K562 (cell line): ENCODE data around the gene FAM136A. TPM values are rescaled to one million over a fixed set of nuclear protein-coding genes. Genes with fewer than 3 reads are reported as not detected.

Source experiments
- BHLHE40 ChIP-seq: IDR thresholded peaks from 2 replicates; pipeline ENCODE4 v1.6.1; 2011; ENCODE audit warnings: low read length, improper control_type of control experiment
- CBFA2T3 ChIP-seq: fragments of 450-650 bp; IDR thresholded peaks from 2 replicates; pipeline ENCODE4 v1.6.1; 2017
- JUNB ChIP-seq: fragments of 450-650 bp; formaldehyde crosslinking; conservative IDR thresholded peaks from 2 replicates; pipeline ENCODE4 v1.4.0; 2020; ENCODE audit warnings: mild to moderate bottlenecking
- MYBL2 ChIP-seq, 2 experiments: fragments of 450-650 bp in 1 of 2; sonication (generic) in 1 of 2; formaldehyde crosslinking in 1 of 2; IDR thresholded peaks; 2 replicates each; pipeline versions ENCODE4 v1.6.1 to v1.8.1; 2017 to 2022; ENCODE audit warnings: borderline replicate concordance in 1 of 2, inconsistent platforms in 1 of 2, low read depth in 1 of 2, mild to moderate bottlenecking in 1 of 2, missing genetic modification reagents in 1 of 2, moderate library complexity in 1 of 2
- ZBTB17 ChIP-seq: fragments of 450-650 bp; formaldehyde crosslinking; IDR thresholded peaks from 2 replicates; pipeline ENCODE4 v1.4.0; 2020; ENCODE audit warnings: mild to moderate bottlenecking
- ZC3H4 ChIP-seq: sonication (generic); formaldehyde crosslinking; IDR thresholded peaks from 2 replicates; pipeline ENCODE4 v1.9.0; 2021; ENCODE audit warnings: missing genetic modification reagents, borderline replicate concordance
- polyA plus RNA-seq, 8 experiments: library from polyadenylated mRNA; depleted of rRNA in 4 of 8; stranded (reverse) in 5 of 8; unstranded in 3 of 8; fragments of >200 nt; fragmentation: Nextera tagmentation in 2 of 8; fragmentation: Illumina TruSeq in 1 of 8; extraction: Ambion mirVana in 2 of 8; extraction: Trizol in 1 of 8; gene quantifications; 2 replicates each; pipeline versions ENCODE4 v1.2.1 to v1.2.3, GENCODE V29; 2011 to 2014; ENCODE audit warnings: inconsistent platforms in 1 of 8, missing spikeins in 1 of 8
- total RNA-seq, 7 experiments: library from RNA; depleted of rRNA in 6 of 7; stranded (reverse); fragments of >200 nt in 6 of 7; fragmentation: Illumina TruSeq in 2 of 7; extraction: Trizol in 2 of 7; gene quantifications; 2 replicates each; pipeline versions ENCODE4 v1.2.1 to v1.2.3, GENCODE V29; 2011 to 2021; ENCODE audit warnings: low replicate concordance in 1 of 7
- TF ChIP-seq, protein P1 (sequence below): fragments of 250-450 bp; sonication (Bioruptor Pico); IDR thresholded peaks from 2 replicates; pipeline ENCODE4 v1.4.0; 2020; ENCODE audit warnings: mild to moderate bottlenecking, moderate library complexity
- TF ChIP-seq, protein P2 (sequence below), 2 experiments: IDR thresholded peaks; 2 replicates each; pipeline ENCODE4 v1.6.1; 2012; ENCODE audit warnings: improper control_type of control experiment in 2 of 2, low read depth in 2 of 2, low read length in 2 of 2, borderline replicate concordance in 1 of 2
- TF ChIP-seq, protein P3 (sequence below), 2 experiments: fragments of 450-650 bp in 1 of 2; sonication (generic) in 1 of 2; formaldehyde crosslinking in 1 of 2; IDR thresholded peaks in 1 of 2; conservative IDR thresholded peaks in 1 of 2; 2 replicates each; pipeline versions ENCODE4 v1.6.1 to v1.8.1; 2016 to 2023; ENCODE audit warnings: mild to moderate bottlenecking in 2 of 2, moderate library complexity in 2 of 2, inconsistent platforms in 1 of 2, missing genetic modification reagents in 1 of 2
- TF ChIP-seq, protein P4 (sequence below): fragments of 250-450 bp; sonication (Bioruptor Pico); IDR thresholded peaks from 2 replicates; pipeline ENCODE4 v1.4.0; 2020; ENCODE audit warnings: borderline replicate concordance
- TF ChIP-seq, protein P5 (sequence below): fragments of 250-450 bp; sonication (Bioruptor Pico); IDR thresholded peaks from 2 replicates; pipeline ENCODE4 v1.5.0; 2020; ENCODE audit warnings: mild to moderate bottlenecking, borderline replicate concordance
- TF ChIP-seq, protein P6 (sequence below): fragments of 250-450 bp; sonication (Bioruptor Pico); IDR thresholded peaks from 2 replicates; pipeline ENCODE4 v1.8.0; 2022; ENCODE audit warnings: inconsistent platforms

The FAM136A gene
- total and polyA plus RNA-seq, 9 of the 15 experiments (the other 6 are each of a cell fraction or from before 2014, with no cell fraction given): 89.0 to 151 (median 104) TPM

DNA sequence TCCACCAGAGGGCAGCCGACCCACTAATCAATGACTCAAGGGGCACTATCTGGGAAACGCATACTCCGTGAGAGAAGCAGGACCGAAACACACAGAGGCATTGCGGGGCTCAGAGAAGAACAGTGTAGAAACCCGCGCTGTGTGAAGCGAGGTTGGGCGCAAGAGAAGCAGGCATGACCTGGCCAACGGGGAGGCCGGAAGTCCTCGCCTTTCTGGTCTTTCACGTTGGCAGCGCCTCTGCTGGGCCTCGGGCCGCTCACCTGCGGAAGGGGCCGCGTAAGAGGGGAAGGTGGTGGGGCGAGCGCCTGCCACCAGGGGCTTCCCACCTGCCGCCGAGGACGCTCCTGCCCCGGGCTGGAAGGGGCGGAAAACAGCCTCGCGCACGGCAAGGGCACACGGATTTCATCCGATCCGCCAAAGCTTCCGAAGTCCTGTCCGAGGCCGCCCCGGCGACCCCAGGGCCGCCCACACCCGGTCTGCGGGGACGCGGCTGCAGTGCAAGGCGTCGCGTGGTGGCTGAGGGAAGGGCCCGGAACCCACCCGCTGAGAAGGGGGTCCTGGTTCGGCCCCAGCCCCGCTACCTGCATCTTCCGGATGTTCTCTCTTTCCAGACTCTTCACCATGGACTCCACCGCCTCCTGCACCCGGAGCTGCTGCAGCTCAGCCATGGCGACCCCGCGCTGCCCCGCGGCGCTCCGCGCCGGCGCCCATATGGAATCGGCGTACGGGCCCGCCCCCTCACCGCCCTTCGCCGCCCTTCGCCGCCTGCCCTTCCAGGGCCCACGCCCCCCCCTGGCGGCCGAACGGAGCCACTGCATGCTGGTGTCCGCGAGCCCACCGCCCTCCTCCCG lies at the start of gene FAM136A (continued):
- TF ChIP-seq, protein P1, sequence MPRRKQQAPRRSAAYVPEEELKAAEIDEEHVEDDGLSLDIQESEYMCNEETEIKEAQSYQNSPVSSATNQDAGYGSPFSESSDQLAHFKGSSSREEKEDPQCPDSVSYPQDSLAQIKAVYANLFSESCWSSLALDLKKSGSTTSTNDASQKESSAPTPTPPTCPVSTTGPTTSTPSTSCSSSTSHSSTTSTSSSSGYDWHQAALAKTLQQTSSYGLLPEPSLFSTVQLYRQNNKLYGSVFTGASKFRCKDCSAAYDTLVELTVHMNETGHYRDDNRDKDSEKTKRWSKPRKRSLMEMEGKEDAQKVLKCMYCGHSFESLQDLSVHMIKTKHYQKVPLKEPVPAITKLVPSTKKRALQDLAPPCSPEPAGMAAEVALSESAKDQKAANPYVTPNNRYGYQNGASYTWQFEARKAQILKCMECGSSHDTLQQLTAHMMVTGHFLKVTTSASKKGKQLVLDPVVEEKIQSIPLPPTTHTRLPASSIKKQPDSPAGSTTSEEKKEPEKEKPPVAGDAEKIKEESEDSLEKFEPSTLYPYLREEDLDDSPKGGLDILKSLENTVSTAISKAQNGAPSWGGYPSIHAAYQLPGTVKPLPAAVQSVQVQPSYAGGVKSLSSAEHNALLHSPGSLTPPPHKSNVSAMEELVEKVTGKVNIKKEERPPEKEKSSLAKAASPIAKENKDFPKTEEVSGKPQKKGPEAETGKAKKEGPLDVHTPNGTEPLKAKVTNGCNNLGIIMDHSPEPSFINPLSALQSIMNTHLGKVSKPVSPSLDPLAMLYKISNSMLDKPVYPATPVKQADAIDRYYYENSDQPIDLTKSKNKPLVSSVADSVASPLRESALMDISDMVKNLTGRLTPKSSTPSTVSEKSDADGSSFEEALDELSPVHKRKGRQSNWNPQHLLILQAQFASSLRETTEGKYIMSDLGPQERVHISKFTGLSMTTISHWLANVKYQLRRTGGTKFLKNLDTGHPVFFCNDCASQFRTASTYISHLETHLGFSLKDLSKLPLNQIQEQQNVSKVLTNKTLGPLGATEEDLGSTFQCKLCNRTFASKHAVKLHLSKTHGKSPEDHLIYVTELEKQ: no peak
- no peak for TF ChIP-seq JUNB (CRISPR knock-in tag)
- TF ChIP-seq, protein P2, sequence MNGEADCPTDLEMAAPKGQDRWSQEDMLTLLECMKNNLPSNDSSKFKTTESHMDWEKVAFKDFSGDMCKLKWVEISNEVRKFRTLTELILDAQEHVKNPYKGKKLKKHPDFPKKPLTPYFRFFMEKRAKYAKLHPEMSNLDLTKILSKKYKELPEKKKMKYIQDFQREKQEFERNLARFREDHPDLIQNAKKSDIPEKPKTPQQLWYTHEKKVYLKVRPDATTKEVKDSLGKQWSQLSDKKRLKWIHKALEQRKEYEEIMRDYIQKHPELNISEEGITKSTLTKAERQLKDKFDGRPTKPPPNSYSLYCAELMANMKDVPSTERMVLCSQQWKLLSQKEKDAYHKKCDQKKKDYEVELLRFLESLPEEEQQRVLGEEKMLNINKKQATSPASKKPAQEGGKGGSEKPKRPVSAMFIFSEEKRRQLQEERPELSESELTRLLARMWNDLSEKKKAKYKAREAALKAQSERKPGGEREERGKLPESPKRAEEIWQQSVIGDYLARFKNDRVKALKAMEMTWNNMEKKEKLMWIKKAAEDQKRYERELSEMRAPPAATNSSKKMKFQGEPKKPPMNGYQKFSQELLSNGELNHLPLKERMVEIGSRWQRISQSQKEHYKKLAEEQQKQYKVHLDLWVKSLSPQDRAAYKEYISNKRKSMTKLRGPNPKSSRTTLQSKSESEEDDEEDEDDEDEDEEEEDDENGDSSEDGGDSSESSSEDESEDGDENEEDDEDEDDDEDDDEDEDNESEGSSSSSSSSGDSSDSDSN (IDR thresholded peaks at IDR 0.05; ENCODE audit: borderline replicate concordance in 1 of 2, low read depth in 2 of 2, low read length in 2 of 2): no peak
- TF ChIP-seq, protein P3, sequence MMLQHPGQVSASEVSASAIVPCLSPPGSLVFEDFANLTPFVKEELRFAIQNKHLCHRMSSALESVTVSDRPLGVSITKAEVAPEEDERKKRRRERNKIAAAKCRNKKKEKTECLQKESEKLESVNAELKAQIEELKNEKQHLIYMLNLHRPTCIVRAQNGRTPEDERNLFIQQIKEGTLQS (IDR thresholded peaks at IDR 0.05): no peak
- TF ChIP-seq, protein P3 (CRISPR knock-in tag; conservative IDR thresholded peaks at IDR 0.05): no peak
- no peak for TF ChIP-seq CBFA2T3
- no peak for TF ChIP-seq ZBTB17 (CRISPR knock-in tag)
- no peak for TF ChIP-seq ZC3H4 (CRISPR knock-in tag)
- TF ChIP-seq, protein P4, sequence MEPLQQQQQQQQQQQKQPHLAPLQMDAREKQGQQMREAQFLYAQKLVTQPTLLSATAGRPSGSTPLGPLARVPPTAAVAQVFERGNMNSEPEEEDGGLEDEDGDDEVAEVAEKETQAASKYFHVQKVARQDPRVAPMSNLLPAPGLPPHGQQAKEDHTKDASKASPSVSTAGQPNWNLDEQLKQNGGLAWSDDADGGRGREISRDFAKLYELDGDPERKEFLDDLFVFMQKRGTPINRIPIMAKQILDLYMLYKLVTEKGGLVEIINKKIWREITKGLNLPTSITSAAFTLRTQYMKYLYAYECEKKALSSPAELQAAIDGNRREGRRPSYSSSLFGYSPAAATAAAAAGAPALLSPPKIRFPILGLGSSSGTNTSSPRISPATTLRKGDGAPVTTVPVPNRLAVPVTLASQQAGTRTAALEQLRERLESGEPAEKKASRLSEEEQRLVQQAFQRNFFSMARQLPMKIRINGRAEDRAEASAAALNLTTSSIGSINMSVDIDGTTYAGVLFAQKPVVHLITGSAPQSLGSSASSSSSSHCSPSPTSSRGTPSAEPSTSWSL (CRISPR knock-in tag): no peak
- TF ChIP-seq, protein P5, sequence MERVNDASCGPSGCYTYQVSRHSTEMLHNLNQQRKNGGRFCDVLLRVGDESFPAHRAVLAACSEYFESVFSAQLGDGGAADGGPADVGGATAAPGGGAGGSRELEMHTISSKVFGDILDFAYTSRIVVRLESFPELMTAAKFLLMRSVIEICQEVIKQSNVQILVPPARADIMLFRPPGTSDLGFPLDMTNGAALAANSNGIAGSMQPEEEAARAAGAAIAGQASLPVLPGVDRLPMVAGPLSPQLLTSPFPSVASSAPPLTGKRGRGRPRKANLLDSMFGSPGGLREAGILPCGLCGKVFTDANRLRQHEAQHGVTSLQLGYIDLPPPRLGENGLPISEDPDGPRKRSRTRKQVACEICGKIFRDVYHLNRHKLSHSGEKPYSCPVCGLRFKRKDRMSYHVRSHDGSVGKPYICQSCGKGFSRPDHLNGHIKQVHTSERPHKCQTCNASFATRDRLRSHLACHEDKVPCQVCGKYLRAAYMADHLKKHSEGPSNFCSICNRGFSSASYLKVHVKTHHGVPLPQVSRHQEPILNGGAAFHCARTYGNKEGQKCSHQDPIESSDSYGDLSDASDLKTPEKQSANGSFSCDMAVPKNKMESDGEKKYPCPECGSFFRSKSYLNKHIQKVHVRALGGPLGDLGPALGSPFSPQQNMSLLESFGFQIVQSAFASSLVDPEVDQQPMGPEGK: no peak
- TF ChIP-seq BHLHE40: no peak
- no peak for TF ChIP-seq MYBL2 (IDR thresholded peaks at IDR 0.05; ENCODE audit: low read depth)
- no peak for TF ChIP-seq MYBL2 (CRISPR knock-in tag; IDR thresholded peaks at IDR 0.05; ENCODE audit: borderline replicate concordance)
- TF ChIP-seq, protein P6, sequence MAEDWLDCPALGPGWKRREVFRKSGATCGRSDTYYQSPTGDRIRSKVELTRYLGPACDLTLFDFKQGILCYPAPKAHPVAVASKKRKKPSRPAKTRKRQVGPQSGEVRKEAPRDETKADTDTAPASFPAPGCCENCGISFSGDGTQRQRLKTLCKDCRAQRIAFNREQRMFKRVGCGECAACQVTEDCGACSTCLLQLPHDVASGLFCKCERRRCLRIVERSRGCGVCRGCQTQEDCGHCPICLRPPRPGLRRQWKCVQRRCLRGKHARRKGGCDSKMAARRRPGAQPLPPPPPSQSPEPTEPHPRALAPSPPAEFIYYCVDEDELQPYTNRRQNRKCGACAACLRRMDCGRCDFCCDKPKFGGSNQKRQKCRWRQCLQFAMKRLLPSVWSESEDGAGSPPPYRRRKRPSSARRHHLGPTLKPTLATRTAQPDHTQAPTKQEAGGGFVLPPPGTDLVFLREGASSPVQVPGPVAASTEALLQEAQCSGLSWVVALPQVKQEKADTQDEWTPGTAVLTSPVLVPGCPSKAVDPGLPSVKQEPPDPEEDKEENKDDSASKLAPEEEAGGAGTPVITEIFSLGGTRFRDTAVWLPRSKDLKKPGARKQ (CRISPR knock-in tag): no peak
